Lower leg skin (tissue), 3 donors: Measurements from ENCODE around the gene ZBTB49.

ENCODE experiments used
- POLR2A ChIP-seq, 2 donors: fragments of 450-650 bp; IDR thresholded peaks; one replicate each; pipeline ENCODE4 v1.6.1; 2016 to 2017; ENCODE audit warnings: antibody characterized with exemption in 2 of 2, mild to moderate bottlenecking in 1 of 2, moderate library complexity in 1 of 2
- TF ChIP-seq, protein P1 (sequence below), 3 donors: fragments of 450-650 bp; IDR thresholded peaks; one replicate each; pipeline ENCODE4 v1.5.1; 2016; ENCODE audit warnings: antibody characterized with exemption in 3 of 3, mild to moderate bottlenecking in 3 of 3, moderate library complexity in 2 of 3

GRCh38 chr4:4347585-4347984, 57.5 kb downstream of the ZBTB49 start:
- TF ChIP-seq, protein P1, sequence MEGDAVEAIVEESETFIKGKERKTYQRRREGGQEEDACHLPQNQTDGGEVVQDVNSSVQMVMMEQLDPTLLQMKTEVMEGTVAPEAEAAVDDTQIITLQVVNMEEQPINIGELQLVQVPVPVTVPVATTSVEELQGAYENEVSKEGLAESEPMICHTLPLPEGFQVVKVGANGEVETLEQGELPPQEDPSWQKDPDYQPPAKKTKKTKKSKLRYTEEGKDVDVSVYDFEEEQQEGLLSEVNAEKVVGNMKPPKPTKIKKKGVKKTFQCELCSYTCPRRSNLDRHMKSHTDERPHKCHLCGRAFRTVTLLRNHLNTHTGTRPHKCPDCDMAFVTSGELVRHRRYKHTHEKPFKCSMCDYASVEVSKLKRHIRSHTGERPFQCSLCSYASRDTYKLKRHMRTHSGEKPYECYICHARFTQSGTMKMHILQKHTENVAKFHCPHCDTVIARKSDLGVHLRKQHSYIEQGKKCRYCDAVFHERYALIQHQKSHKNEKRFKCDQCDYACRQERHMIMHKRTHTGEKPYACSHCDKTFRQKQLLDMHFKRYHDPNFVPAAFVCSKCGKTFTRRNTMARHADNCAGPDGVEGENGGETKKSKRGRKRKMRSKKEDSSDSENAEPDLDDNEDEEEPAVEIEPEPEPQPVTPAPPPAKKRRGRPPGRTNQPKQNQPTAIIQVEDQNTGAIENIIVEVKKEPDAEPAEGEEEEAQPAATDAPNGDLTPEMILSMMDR (IDR thresholded peaks at IDR 0.05): no peak
- TF ChIP-seq POLR2A (IDR thresholded peaks at IDR 0.05): no peak
